GM12878 (cell line): ENCODE results near the gene TMEM25. TPM values are rescaled to one million over a fixed set of nuclear protein-coding genes. Genes with fewer than 3 reads are reported as not detected.

Experiments used
- CBFB ChIP-seq: IDR thresholded peaks from 2 replicates; pipeline ENCODE4 v1.6.1; 2016; ENCODE audit warnings: antibody characterized with exemption, low read depth
- CUX1 ChIP-seq: IDR thresholded peaks from 2 replicates; pipeline ENCODE4 v1.6.1; 2012; ENCODE audit warnings: improper control_type of control experiment, low read depth, low read length; ENCODE audit not compliant: insufficient replicate concordance
- MTA3 ChIP-seq: IDR thresholded peaks from 2 replicates; pipeline ENCODE4 v1.6.1; 2012; ENCODE audit warnings: low read length, inconsistent platforms, borderline replicate concordance
- SIN3A ChIP-seq: IDR thresholded peaks from 2 replicates; pipeline ENCODE4 v1.6.1; 2012; ENCODE audit warnings: low read depth, low read length, improper control_type of control experiment
- SMC3 ChIP-seq: IDR thresholded peaks from 2 replicates; pipeline ENCODE4 v1.6.1; 2011; ENCODE audit warnings: low read length, improper control_type of control experiment, borderline replicate concordance
- ZBTB11 ChIP-seq: fragments of 450-650 bp; formaldehyde crosslinking; IDR thresholded peaks from 2 replicates; pipeline ENCODE4 v1.5.0; 2022; ENCODE audit warnings: mild to moderate bottlenecking, missing genetic modification characterization
- ZBTB33 ChIP-seq: fragments of 450-650 bp; IDR thresholded peaks from 2 replicates; pipeline ENCODE4 v1.6.1; 2017; ENCODE audit warnings: mild to moderate bottlenecking
- ZNF687 ChIP-seq: fragments of 450-650 bp; IDR thresholded peaks from 2 replicates; pipeline ENCODE4 v1.6.1; 2017; ENCODE audit warnings: mild to moderate bottlenecking, moderate library complexity
- polyA plus RNA-seq, 11 experiments: library from polyadenylated mRNA; depleted of rRNA in 4 of 11; unstranded in 6 of 11; stranded (reverse) in 5 of 11; fragments of >200 nt; fragmentation: Nextera tagmentation in 4 of 11; fragmentation: Illumina TruSeq in 1 of 11; extraction: Ambion mirVana in 4 of 11; extraction: Trizol in 1 of 11; gene quantifications; 1 replicate in 1 of 11; 2 replicates in 10 of 11; pipeline versions ENCODE4 v1.2.1 to v1.2.3, GENCODE V29; 2011 to 2016; ENCODE audit warnings: inconsistent platforms in 2 of 11, missing spikeins in 2 of 11, low read depth in 1 of 11
- total RNA-seq, 4 experiments: library from RNA; depleted of rRNA in 3 of 4; stranded (reverse); fragments of >200 nt in 3 of 4; fragmentation: Illumina TruSeq in 1 of 4; extraction: Trizol in 1 of 4; gene quantifications; 2 replicates each; pipeline versions ENCODE4 v1.2.1 to v1.2.3, GENCODE V29; 2013 to 2021

The TMEM25 gene
- total and polyA plus RNA-seq, 10 of the 15 experiments (the other 5 are each of a cell fraction or from before 2014, with no cell fraction given), result 1.4 to 13.9 (median 7.8) TPM

GRCh38 chr11:118533769-118534729 is 3.1 kb downstream of the TMEM25 start (continued):
- no peak for TF ChIP-seq CUX1
- TF ChIP-seq ZBTB33, result no peak
- TF ChIP-seq ZNF687, result no peak
- no peak for TF ChIP-seq MTA3
- TF ChIP-seq SIN3A, result no peak
- TF ChIP-seq SMC3, result no peak
- no peak for TF ChIP-seq CBFB
- no peak for TF ChIP-seq ZBTB11 (CRISPR knock-in tag)
